Measurements from ENCODE around the gene SNX33.
"Not testable (repeated sequence)": the region's sequence is repeated elsewhere in the genome, so short reads cannot be mapped to it uniquely, and the experiment has no call there.

The SNX33 gene

GRCh38 chr15:75625542-75626347 lies 22.0 kb upstream of the SNX33 start, which contains the start of gene SNUPN:
SNUPN (minus strand) TSS chr15:75625725; CDS start chr15:75621051, 4,674 bp downstream.
- H3K27ac ChIP-seq (ENCODE audit: low read depth, low read length), result peak within 1 kb of the TSS; percentile 83
- peak within 1 kb of the TSS; percentile 95 for H3K9ac ChIP-seq (ENCODE audit: low read length)
- no peaks in the 10 kb centered on the region for H3K9me3 ChIP-seq (ENCODE audit: insufficient read depth, low read length)
- peak within 1 kb of the TSS; percentile 93 for H2AFZ ChIP-seq (ENCODE audit: low read depth, low read length, severe bottlenecking)
- H3K4me2 ChIP-seq (ENCODE audit: low read depth, low read length, poor library complexity, severe bottlenecking), result peak within 1 kb of the TSS; percentile 91
- peaks cover 19% of the 10 kb centered on the region; the same call in 1 of the 2 replicates for H3F3A ChIP-seq (ENCODE audit: insufficient read depth)
- H3K4me3 ChIP-seq (ENCODE audit: insufficient read depth, low read length, poor library complexity, severe bottlenecking), result peak within 1 kb of the TSS; percentile 100
- H3K9me2 ChIP-seq (replicated peaks; ENCODE audit: insufficient read depth, low read length), result no peaks in the 10 kb centered on the region
- TF ChIP-seq EZH2phosphoT487 (conservative IDR thresholded peaks at IDR 0.05; ENCODE audit: low read length) (no peak), CTCF (IDR thresholded peaks at IDR 0.05; ENCODE audit: insufficient read depth, low read length, poor library complexity, severe bottlenecking) (no peak)
- no peaks in the 10 kb centered on the region for H3K36me3 ChIP-seq (ENCODE audit: low read length)
- H4K20me1 ChIP-seq (ENCODE audit: low read depth, low read length), result no peaks in the 10 kb centered on the region
- no peaks in the 10 kb centered on the region for H3K79me2 ChIP-seq (ENCODE audit: insufficient read depth, low read length)
- H3K27me3 ChIP-seq (ENCODE audit: low read length), result no peaks in the 10 kb centered on the region

GRCh38 chr15:75631935-75632334 lies 15.8 kb upstream of the SNX33 start:
- Histone ChIP-seq H3K36me3 (ENCODE audit: low read length) (no peaks in the 10 kb centered on the region), H3K4me3 (ENCODE audit: insufficient read depth, low read length, poor library complexity, severe bottlenecking) (no peak overlapping the region), H3K27me3 (ENCODE audit: low read length) (no peaks in the 10 kb centered on the region), H3K9me2 (replicated peaks; ENCODE audit: insufficient read depth, low read length) (no peaks in the 10 kb centered on the region), H4K20me1 (ENCODE audit: low read depth, low read length) (no peaks in the 10 kb centered on the region), H3K27ac (ENCODE audit: low read depth, low read length) (no peak overlapping the region), H2AFZ (ENCODE audit: low read depth, low read length, severe bottlenecking) (no peak overlapping the region), H3K9ac (ENCODE audit: low read length) (no peak overlapping the region), H3K79me2 (ENCODE audit: insufficient read depth, low read length) (peaks cover 7% of the 10 kb centered on the region; the same call in 1 of the 2 replicates), H3K9me3 (ENCODE audit: insufficient read depth, low read length) (no peaks in the 10 kb centered on the region), H3K4me2 (ENCODE audit: low read depth, low read length, poor library complexity, severe bottlenecking) (no peak overlapping the region), H3F3A (ENCODE audit: insufficient read depth) (0 out of 2 replicates have a peak, but pooled peaks cover 3% of the 10 kb centered on the region)
- no peak for TF ChIP-seq EZH2phosphoT487 (conservative IDR thresholded peaks at IDR 0.05; ENCODE audit: low read length)
- TF ChIP-seq CTCF (IDR thresholded peaks at IDR 0.05; ENCODE audit: insufficient read depth, low read length, poor library complexity, severe bottlenecking), result no peak

GRCh38 chr15:75633922-75634321 lies 13.8 kb upstream of the SNX33 start:
- not testable (repeated sequence) for H3F3A ChIP-seq (ENCODE audit: insufficient read depth); H3K9ac ChIP-seq (ENCODE audit: low read length); H3K36me3 ChIP-seq (ENCODE audit: low read length); H3K27me3 ChIP-seq (ENCODE audit: low read length); H3K9me3 ChIP-seq (ENCODE audit: insufficient read depth, low read length); H3K4me3 ChIP-seq (ENCODE audit: insufficient read depth, low read length, poor library complexity, severe bottlenecking); H2AFZ ChIP-seq (ENCODE audit: low read depth, low read length, severe bottlenecking); H3K4me2 ChIP-seq (ENCODE audit: low read depth, low read length, poor library complexity, severe bottlenecking); H3K9me2 ChIP-seq (replicated peaks; ENCODE audit: insufficient read depth, low read length); H3K27ac ChIP-seq (ENCODE audit: low read depth, low read length); H4K20me1 ChIP-seq (ENCODE audit: low read depth, low read length)
- peaks cover 27% of the 10 kb centered on the region for H3K79me2 ChIP-seq (ENCODE audit: insufficient read depth, low read length)

GRCh38 chr15:75636026-75636425 lies 11.7 kb upstream of the SNX33 start:
- no peaks in the 10 kb centered on the region for H3K9me3 ChIP-seq (ENCODE audit: insufficient read depth, low read length)
- no peak overlapping the region for H3K27ac ChIP-seq (ENCODE audit: low read depth, low read length)
- H3K9ac ChIP-seq (ENCODE audit: low read length), result no peak overlapping the region
- H3F3A ChIP-seq (ENCODE audit: insufficient read depth), result peaks cover 9% of the 10 kb centered on the region
- no peaks in the 10 kb centered on the region for H3K27me3 ChIP-seq (ENCODE audit: low read length)
- H3K9me2 ChIP-seq (replicated peaks; ENCODE audit: insufficient read depth, low read length), result no peaks in the 10 kb centered on the region
- TF ChIP-seq EZH2phosphoT487 (conservative IDR thresholded peaks at IDR 0.05; ENCODE audit: low read length) (no peak), CTCF (IDR thresholded peaks at IDR 0.05; ENCODE audit: insufficient read depth, low read length, poor library complexity, severe bottlenecking) (no peak)
- H2AFZ ChIP-seq (ENCODE audit: low read depth, low read length, severe bottlenecking), result no peak overlapping the region
- peaks cover 37% of the 10 kb centered on the region for H3K79me2 ChIP-seq (ENCODE audit: insufficient read depth, low read length)
- H3K4me3 ChIP-seq (ENCODE audit: insufficient read depth, low read length, poor library complexity, severe bottlenecking), result no peak overlapping the region
- peaks cover 3% of the 10 kb centered on the region; the same call in 1 of the 2 replicates for H4K20me1 ChIP-seq (ENCODE audit: low read depth, low read length)
- H3K36me3 ChIP-seq (ENCODE audit: low read length), result no peaks in the 10 kb centered on the region
- no peak overlapping the region for H3K4me2 ChIP-seq (ENCODE audit: low read depth, low read length, poor library complexity, severe bottlenecking)

Data from SU-DHL-6 (cell line).